Testis (tissue), 3 donors: ENCODE data around the gene CYB5RL. TPM values are rescaled to one million over a fixed set of nuclear protein-coding genes. Genes with fewer than 3 reads are reported as not detected.
A peak's percentile ranks its signal among the peaks of the same experiment; 100 is the strongest.

ENCODE experiments used
- DNase-seq: peaks from one replicate; pipeline ENCODE4 v3.0.0-alpha.2; 2019
- H3K27ac ChIP-seq, 2 donors: fragments of 200-600 bp; sonication (generic); one replicate each; pipeline ENCODE4 v1.5.1; 2019
- H3K27me3 ChIP-seq: fragments of 200-600 bp; sonication (generic); one replicate; pipeline ENCODE4 v1.5.1; 2019
- H3K36me3 ChIP-seq: fragments of 200-600 bp; sonication (generic); one replicate; pipeline ENCODE4 v1.5.1; 2017; ENCODE audit warnings: low read depth; ENCODE audit errors: missing control alignments
- H3K4me1 ChIP-seq: fragments of 200-600 bp; sonication (generic); one replicate; pipeline ENCODE4 v1.5.1; 2019
- H3K4me3 ChIP-seq, 2 donors: fragments of 200-600 bp; sonication (generic); one replicate each; pipeline ENCODE4 v1.5.1; 2017 to 2019
- H3K9me3 ChIP-seq: fragments of 200-600 bp; sonication (generic); one replicate; pipeline ENCODE4 v1.5.1; 2017
- POLR2A ChIP-seq: fragments of 450-650 bp; IDR thresholded peaks from one replicate; pipeline ENCODE4 v1.6.1; 2017; ENCODE audit warnings: antibody characterized with exemption, mild to moderate bottlenecking, moderate library complexity
- WGBS, 2 donors: methylation state at CpG; one replicate each; pipeline ENCODE4 v1.1.5; 2018; 5-methylcytosine and 5-hydroxymethylcytosine counted together
- intact Hi-C: fragments of 100-400 bp; cut with DNase I; formaldehyde crosslinking; loops from one replicate; pipeline ENCODE4 v1.15.1; 2023; ENCODE audit warnings: low total_unique reads
- polyA plus RNA-seq: library from polyadenylated mRNA; stranded (reverse); fragments of 350-450 nt; fragmentation: Illumina TruSeq; extraction: RNeasy Lipid Tissue Mini Kit (QIAGEN cat#74804); gene quantifications from one replicate; pipeline ENCODE4 v1.2.3, GENCODE V29; 2014; ENCODE audit warnings: low read depth, low replicate concordance; ENCODE audit not compliant: insufficient read depth
- total RNA-seq, 2 donors: library from RNA; depleted of rRNA; stranded (reverse); fragments of >200 nt; gene quantifications; one replicate each; pipeline ENCODE4 v1.2.3, GENCODE V29; 2016
- TF ChIP-seq, protein P1 (sequence below), 3 experiments: fragments of 450-650 bp in 2 of 3; fragments of 200-600 bp in 1 of 3; sonication (generic) in 1 of 3; IDR thresholded peaks; one replicate each; pipeline ENCODE4 v1.5.1; 2016 to 2019; ENCODE audit warnings: antibody characterized with exemption in 3 of 3, mild to moderate bottlenecking in 2 of 3, moderate library complexity in 1 of 3

Gene CYB5RL
- total and polyA plus RNA-seq, 3 donors from 2014 or later: 6.3 to 11.5 (median 8.7) TPM

- Histone ChIP-seq H3K4me3 (no peak overlapping the region), H3K9me3 (no peaks in the 10 kb centered on the region), H3K4me1 (peaks cover 3% of the 10 kb centered on the region), H3K27ac (no peak overlapping the region), H3K27me3 (no peaks in the 10 kb centered on the region), H3K36me3 (no peaks in the 10 kb centered on the region)
- TF ChIP-seq POLR2A: no peak
- TF ChIP-seq, protein P1, sequence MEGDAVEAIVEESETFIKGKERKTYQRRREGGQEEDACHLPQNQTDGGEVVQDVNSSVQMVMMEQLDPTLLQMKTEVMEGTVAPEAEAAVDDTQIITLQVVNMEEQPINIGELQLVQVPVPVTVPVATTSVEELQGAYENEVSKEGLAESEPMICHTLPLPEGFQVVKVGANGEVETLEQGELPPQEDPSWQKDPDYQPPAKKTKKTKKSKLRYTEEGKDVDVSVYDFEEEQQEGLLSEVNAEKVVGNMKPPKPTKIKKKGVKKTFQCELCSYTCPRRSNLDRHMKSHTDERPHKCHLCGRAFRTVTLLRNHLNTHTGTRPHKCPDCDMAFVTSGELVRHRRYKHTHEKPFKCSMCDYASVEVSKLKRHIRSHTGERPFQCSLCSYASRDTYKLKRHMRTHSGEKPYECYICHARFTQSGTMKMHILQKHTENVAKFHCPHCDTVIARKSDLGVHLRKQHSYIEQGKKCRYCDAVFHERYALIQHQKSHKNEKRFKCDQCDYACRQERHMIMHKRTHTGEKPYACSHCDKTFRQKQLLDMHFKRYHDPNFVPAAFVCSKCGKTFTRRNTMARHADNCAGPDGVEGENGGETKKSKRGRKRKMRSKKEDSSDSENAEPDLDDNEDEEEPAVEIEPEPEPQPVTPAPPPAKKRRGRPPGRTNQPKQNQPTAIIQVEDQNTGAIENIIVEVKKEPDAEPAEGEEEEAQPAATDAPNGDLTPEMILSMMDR (IDR thresholded peaks at IDR 0.05): no peak
- WGBS, 2 donors: 62 to 63% methylated on average over 16 to 19 of the region's 19 CpGs
- DNase-seq: peak; percentile 55
- intact Hi-C loops: no loop called here
Observed at GRCh38 chr1:54153535-54154439, 46.0 kb downstream of the CYB5RL start.

DNA sequence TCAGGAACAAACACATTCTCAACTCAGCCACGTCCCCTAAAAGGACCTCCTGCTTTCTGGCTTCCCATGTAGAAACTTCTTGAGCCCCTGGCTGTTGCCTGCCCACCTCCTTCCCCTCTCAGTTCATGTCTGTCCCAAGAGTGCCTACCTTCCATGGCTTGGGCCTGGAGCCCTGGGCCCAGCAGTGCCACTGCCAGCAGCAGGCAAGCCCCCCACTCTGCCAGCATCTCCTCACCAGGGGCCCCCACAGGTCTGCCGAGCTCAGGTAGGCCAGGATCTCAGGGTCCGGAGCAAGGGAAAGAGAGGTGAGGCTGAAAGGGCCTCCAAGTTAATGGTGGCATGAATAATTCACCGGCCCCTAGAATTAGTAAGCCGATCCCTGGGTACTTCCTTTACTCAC lies 47.1 kb downstream of the CYB5RL start, which contains the start of gene CDCP2:
TSS of gene CDCP2 (minus strand) at position 305 of the 400 bp plus-strand sequence. CDS start at position 227, 78 bp downstream.
- intact Hi-C loops: no loop called here
- Histone ChIP-seq H3K9me3 (no peaks in the 10 kb centered on the region), H3K4me3 (no peak within 1 kb of the TSS), H3K27me3 (no peaks in the 10 kb centered on the region), H3K27ac (no peak within 1 kb of the TSS), H3K4me1 (peaks cover 3% of the 10 kb centered on the region), H3K36me3 (no peaks in the 10 kb centered on the region)
- 94 to 98% methylated on average over 3 to 5 of the region's 5 CpGs for WGBS, 2 donors
- no peak for DNase-seq
- TF ChIP-seq POLR2A: no peak
- TF ChIP-seq, protein P1 (IDR thresholded peaks at IDR 0.05): no peak

GRCh38 chr1:54151013-54151412 lies 48.8 kb downstream of the CYB5RL start:
- WGBS, 2 donors: 87 to 89% methylated on average over 5 of the region's 5 CpGs

More at GRCh38 chr1:54151013-54151412, 48.8 kb downstream of the CYB5RL start:
- DNase-seq: no peak
- Histone ChIP-seq H3K4me1 (peaks cover 3% of the 10 kb centered on the region), H3K36me3 (no peaks in the 10 kb centered on the region), H3K4me3 (no peak overlapping the region), H3K27me3 (no peaks in the 10 kb centered on the region), H3K27ac (no peak overlapping the region), H3K9me3 (no peaks in the 10 kb centered on the region)
- intact Hi-C loops: no loop called here
- TF ChIP-seq, protein P1 (IDR thresholded peaks at IDR 0.05): no peak
- no peak for TF ChIP-seq POLR2A

Other genes starting within 250 kb of the CYB5RL start
- 1 to 10 TPM in 1 of 2 donors, under 1 TPM in 1; 0.81 to 1.2 TPM for gene LDLRAD1, start 181.8 kb downstream of the CYB5RL start, total RNA-seq
- gene LDLRAD1, start 181.8 kb downstream of the CYB5RL start, polyA plus RNA-seq: 1.1 TPM
- 100 to 1,000 TPM; 209 to 289 TPM for gene TMEM59, start 146.8 kb downstream of the CYB5RL start, total RNA-seq
- 338 TPM for gene TMEM59, start 146.8 kb downstream of the CYB5RL start, polyA plus RNA-seq
- gene TCEANC2, start 146.4 kb downstream of the CYB5RL start, total RNA-seq: 10 to 100 TPM; 10.7 to 16.1 TPM
- gene TCEANC2, start 146.4 kb downstream of the CYB5RL start, polyA plus RNA-seq: 14.1 TPM
- under 1 TPM; 0.06 to 0.24 TPM for gene CDCP2, start 47.0 kb downstream of the CYB5RL start, total RNA-seq
- 0.20 TPM for gene CDCP2, start 47.0 kb downstream of the CYB5RL start, polyA plus RNA-seq
- 10 to 100 TPM; 89.1 to 91.4 TPM for gene MRPL37, start 137 bp upstream of the CYB5RL start, total RNA-seq
- gene MRPL37, start 137 bp upstream of the CYB5RL start, polyA plus RNA-seq: 74.2 TPM
- gene SSBP3, start 206.4 kb upstream of the CYB5RL start, total RNA-seq: 10 to 100 TPM; 91.6 to 99.0 TPM
- gene SSBP3, start 206.4 kb upstream of the CYB5RL start, polyA plus RNA-seq: 88.8 TPM